Hepatocyte (in vitro differentiated cells): Measurements from ENCODE around the gene ZFAND2A. TPM values are rescaled to one million over a fixed set of nuclear protein-coding genes. Genes with fewer than 3 reads are reported as not detected.

Source experiments
- DNase-seq: peaks from one replicate; pipeline ENCODE4 v3.0.0-alpha.2; 2016; ENCODE audit warnings: low spot score
- H2AFZ ChIP-seq: fragments of 200-600 bp; sonication (generic); 2 replicates; pipeline ENCODE4 v1.6.0; 2016; ENCODE audit warnings: antibody characterized with exemption, mild to moderate bottlenecking
- H3K27ac ChIP-seq: fragments of 200-600 bp; sonication (generic); 2 replicates; pipeline ENCODE4 v1.5.1; 2016; ENCODE audit warnings: mild to moderate bottlenecking
- H3K27me3 ChIP-seq: fragments of 200-600 bp; sonication (generic); 2 replicates; pipeline ENCODE4 v1.6.1; 2016
- H3K36me3 ChIP-seq: fragments of 200-600 bp; sonication (generic); replicated peaks from 2 replicates; pipeline ENCODE4 v1.5.1; 2016; ENCODE audit warnings: low read depth; ENCODE audit not compliant: insufficient read depth
- H3K4me1 ChIP-seq: fragments of 200-600 bp; sonication (generic); 2 replicates; pipeline ENCODE4 v1.5.1; 2016; ENCODE audit warnings: mild to moderate bottlenecking, moderate library complexity; ENCODE audit not compliant: insufficient read depth
- H3K4me2 ChIP-seq: fragments of 200-600 bp; sonication (generic); 2 replicates; pipeline ENCODE4 v1.6.0; 2016
- H3K4me3 ChIP-seq: fragments of 200-600 bp; sonication (generic); 2 replicates; pipeline ENCODE4 v1.5.1; 2016; ENCODE audit warnings: mild to moderate bottlenecking
- H3K79me2 ChIP-seq: fragments of 200-600 bp; sonication (generic); 2 replicates; pipeline ENCODE4 v1.6.0; 2017; ENCODE audit warnings: mild to moderate bottlenecking
- H3K9me2 ChIP-seq: fragments of 200-600 bp; sonication (generic); replicated peaks from 2 replicates; pipeline ENCODE4 v1.6.0; 2017; ENCODE audit warnings: mild to moderate bottlenecking; ENCODE audit not compliant: insufficient read depth
- H3K9me3 ChIP-seq: fragments of 200-600 bp; sonication (generic); 2 replicates; pipeline ENCODE4 v1.5.1; 2016; ENCODE audit warnings: low read depth, mild to moderate bottlenecking
- H4K20me1 ChIP-seq: fragments of 200-600 bp; sonication (generic); 2 replicates; pipeline ENCODE4 v1.6.0; 2016; ENCODE audit warnings: mild to moderate bottlenecking; ENCODE audit not compliant: insufficient read depth, poor library complexity, severe bottlenecking
- EZH2 ChIP-seq: fragments of 200-600 bp; sonication (generic); IDR thresholded peaks from 2 replicates; pipeline ENCODE4 v1.6.1; 2016; ENCODE audit warnings: antibody characterized with exemption, mild to moderate bottlenecking, borderline replicate concordance
- EZH2phosphoT487 ChIP-seq: fragments of 200-600 bp; sonication (generic); IDR thresholded peaks from one replicate; pipeline ENCODE4 v1.6.1; 2018; ENCODE audit warnings: antibody characterized with exemption, mild to moderate bottlenecking, low read depth, moderate library complexity; ENCODE audit not compliant: unreplicated experiment, severe bottlenecking
- WGBS: methylation state at CpG from one replicate; pipeline ENCODE4 v1.1.6; 2016; ENCODE audit warnings: low lambda C conversion rate; ENCODE audit errors: missing lambda C conversion rate; 5-methylcytosine and 5-hydroxymethylcytosine counted together
- polyA plus RNA-seq: library from polyadenylated mRNA; unstranded; fragments of >200 nt; fragmentation: Nextera tagmentation; extraction: Ambion mirVana; gene quantifications from 2 replicates; pipeline ENCODE4 v1.2.1, GENCODE V29; 2016
- total RNA-seq: library from RNA; depleted of rRNA; stranded (reverse); fragments of >200 nt; gene quantifications from 2 replicates; pipeline ENCODE4 v1.2.3, GENCODE V29; 2014
- TF ChIP-seq, protein P1 (sequence below): fragments of 200-600 bp; sonication (generic); IDR thresholded peaks from 2 replicates; pipeline ENCODE4 v1.5.1; 2016; ENCODE audit warnings: antibody characterized with exemption, mild to moderate bottlenecking; ENCODE audit not compliant: poor library complexity

ZFAND2A gene
- total and polyA plus RNA-seq, 2 experiments from 2014 or later: 35.4 to 54.3 TPM

DNA sequence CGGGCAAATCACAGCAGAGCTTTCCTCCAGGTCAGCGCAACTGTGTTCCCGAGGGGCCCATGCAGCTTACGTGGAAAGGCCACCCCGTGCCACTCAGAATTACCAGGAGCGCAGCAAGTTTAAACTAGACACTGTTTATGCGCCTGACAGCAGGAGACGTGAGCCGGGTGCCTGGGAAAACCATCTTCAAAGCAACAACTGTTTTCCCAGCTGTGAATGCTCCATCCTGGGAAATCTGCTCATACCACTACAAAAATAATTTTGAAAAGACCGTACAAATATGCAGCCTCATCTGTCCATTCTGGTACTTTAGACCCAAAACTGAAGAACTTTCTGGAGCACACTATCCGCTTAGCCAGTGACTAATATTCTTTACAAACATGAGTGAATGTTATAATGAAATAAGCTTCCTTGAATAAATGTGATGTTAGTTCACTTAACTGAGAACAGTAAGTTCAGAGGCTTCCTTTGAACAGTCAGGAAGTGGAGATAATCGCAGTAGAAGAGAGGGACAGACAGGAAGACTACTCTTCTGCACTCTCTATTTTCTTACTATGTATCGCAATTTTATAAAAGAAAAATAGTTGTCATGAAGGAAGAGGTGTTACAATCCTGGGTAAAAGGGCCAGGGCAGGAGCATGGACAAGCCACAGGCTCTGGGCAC lies 55.3 kb downstream of the ZFAND2A start:
- H3K4me1 ChIP-seq: peaks cover 8% of the 10 kb centered on the region
- H3K79me2 ChIP-seq: no peaks in the 10 kb centered on the region
- H3K9me3 ChIP-seq: no peaks in the 10 kb centered on the region
- 87% methylated on average over 13 of the region's 13 CpGs for WGBS
- no peak overlapping the region for H3K4me3 ChIP-seq
- H3K27me3 ChIP-seq: no peaks in the 10 kb centered on the region
- H2AFZ ChIP-seq: no peak overlapping the region
- H3K36me3 ChIP-seq: no peaks in the 10 kb centered on the region
- no peak overlapping the region for H3K27ac ChIP-seq
- H4K20me1 ChIP-seq: no peaks in the 10 kb centered on the region
- no peak overlapping the region for H3K4me2 ChIP-seq
- DNase-seq: no peak
- TF ChIP-seq EZH2phosphoT487: no peak
- no peak for TF ChIP-seq EZH2
- H3K9me2 ChIP-seq: no peaks in the 10 kb centered on the region

DNA sequence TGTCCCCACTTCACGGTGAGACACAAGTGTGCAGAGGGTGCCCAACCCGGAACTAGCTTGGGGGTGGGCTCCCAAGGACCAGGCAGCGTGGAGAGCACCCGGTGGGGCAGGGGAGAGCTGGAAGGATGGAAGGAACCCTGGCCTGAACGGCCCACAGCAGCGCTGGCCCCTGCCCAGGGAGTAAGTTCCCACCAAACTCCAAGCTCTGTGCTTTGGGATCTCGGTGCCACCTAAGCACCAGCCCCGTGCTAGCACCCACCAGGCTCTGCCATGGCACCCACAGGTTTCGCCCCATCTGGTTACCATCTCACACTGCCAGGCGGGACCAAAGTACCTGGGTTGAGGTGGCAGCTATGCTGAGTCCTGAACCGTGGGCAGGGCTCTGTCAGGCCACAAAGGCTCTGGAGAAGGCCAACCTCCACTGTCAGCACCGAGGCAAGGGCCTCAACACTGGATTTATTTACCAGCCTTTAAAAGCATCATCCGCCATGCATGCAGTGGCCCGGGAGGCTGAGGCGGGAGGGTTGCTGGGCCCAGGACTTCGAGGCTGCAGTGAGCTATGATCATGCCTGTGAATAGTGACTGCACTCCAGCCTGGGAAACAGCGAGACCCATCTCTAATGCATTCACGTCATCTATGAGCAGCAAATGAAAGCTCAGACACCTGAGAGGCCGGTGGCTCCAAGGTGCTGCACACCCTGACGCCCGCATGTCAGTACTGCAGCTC lies 56.0 kb downstream of the ZFAND2A start:
- H4K20me1 ChIP-seq: no peaks in the 10 kb centered on the region
- TF ChIP-seq EZH2phosphoT487: no peak
- TF ChIP-seq, protein P1, sequence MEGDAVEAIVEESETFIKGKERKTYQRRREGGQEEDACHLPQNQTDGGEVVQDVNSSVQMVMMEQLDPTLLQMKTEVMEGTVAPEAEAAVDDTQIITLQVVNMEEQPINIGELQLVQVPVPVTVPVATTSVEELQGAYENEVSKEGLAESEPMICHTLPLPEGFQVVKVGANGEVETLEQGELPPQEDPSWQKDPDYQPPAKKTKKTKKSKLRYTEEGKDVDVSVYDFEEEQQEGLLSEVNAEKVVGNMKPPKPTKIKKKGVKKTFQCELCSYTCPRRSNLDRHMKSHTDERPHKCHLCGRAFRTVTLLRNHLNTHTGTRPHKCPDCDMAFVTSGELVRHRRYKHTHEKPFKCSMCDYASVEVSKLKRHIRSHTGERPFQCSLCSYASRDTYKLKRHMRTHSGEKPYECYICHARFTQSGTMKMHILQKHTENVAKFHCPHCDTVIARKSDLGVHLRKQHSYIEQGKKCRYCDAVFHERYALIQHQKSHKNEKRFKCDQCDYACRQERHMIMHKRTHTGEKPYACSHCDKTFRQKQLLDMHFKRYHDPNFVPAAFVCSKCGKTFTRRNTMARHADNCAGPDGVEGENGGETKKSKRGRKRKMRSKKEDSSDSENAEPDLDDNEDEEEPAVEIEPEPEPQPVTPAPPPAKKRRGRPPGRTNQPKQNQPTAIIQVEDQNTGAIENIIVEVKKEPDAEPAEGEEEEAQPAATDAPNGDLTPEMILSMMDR: no peak
- no peak for TF ChIP-seq EZH2

DNA sequence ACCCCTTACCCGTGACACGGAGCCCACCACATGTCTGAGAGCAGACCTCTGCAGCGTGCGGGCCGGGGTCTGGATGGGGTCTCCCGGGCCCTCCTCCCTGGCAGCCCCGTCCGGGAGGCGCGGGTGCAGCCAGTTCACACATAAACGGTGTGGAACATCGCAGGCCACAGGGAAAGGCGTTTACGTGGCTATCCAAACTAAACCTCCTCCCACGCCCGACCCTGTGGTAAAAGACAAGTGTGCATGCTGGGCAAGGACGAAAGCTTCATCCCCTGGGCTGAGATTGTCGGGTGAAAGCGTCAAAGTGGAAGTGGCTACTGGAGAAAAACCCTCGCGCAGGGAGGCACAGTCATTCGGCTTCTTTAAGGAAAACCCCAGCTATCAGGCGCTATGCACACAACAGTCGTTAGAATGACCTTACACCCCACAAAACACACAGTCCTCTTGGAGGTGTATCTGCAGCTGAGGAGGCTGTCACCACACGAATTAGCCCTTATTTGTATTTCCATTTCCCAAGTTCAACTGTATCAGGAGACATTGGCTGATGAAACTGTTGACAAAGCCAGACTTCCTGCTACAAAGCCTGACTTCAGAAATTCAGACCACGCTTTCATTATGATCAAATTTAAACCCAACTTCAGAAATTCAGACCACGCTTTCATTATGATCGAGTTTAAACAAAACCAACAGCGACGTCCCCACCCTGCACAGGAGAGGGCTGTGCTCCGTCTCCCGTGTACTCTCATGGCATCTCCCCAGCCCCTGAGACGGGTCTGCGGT lies 56.8 kb downstream of the ZFAND2A start:
- Histone ChIP-seq H2AFZ (no peak overlapping the region), H3K9me3 (no peaks in the 10 kb centered on the region), H3K79me2 (no peaks in the 10 kb centered on the region), H3K4me2 (no peak overlapping the region), H4K20me1 (no peaks in the 10 kb centered on the region), H3K27me3 (no peaks in the 10 kb centered on the region), H3K9me2 (no peaks in the 10 kb centered on the region), H3K36me3 (no peaks in the 10 kb centered on the region), H3K4me1 (peaks cover 8% of the 10 kb centered on the region), H3K27ac (peak overlapping the region; percentile 68), H3K4me3 (no peak overlapping the region)
- TF ChIP-seq EZH2phosphoT487 (no peak), EZH2 (no peak)
- TF ChIP-seq, protein P1: no peak
- WGBS: 85% methylated on average over 33 of the region's 34 CpGs
- peak; percentile 46 for DNase-seq

More for the DNA sequence above, 56.0 kb downstream of the ZFAND2A start:
- Histone ChIP-seq H3K9me3 (no peaks in the 10 kb centered on the region), H3K27ac (peak overlapping the region; percentile 68), H3K4me2 (no peak overlapping the region), H3K9me2 (no peaks in the 10 kb centered on the region), H3K79me2 (no peaks in the 10 kb centered on the region), H2AFZ (no peak overlapping the region), H3K4me3 (no peak overlapping the region), H3K36me3 (no peaks in the 10 kb centered on the region), H3K27me3 (no peaks in the 10 kb centered on the region), H3K4me1 (peaks cover 8% of the 10 kb centered on the region)
- WGBS: 93% methylated on average over 21 of the region's 21 CpGs
- DNase-seq: no peak

Other genes starting within 250 kb of the ZFAND2A start
- 25.8 and 35.7 TPM in 2 replicates for gene ADAP1, start 205.5 kb downstream of the ZFAND2A start, total RNA-seq
- 16.3 and 25.6 TPM in 2 replicates for gene ADAP1, start 205.5 kb downstream of the ZFAND2A start, polyA plus RNA-seq
- 9.9 and 11.6 TPM in 2 replicates for gene COX19, start 184.6 kb downstream of the ZFAND2A start, total RNA-seq
- 18.9 and 21.2 TPM in 2 replicates for gene COX19, start 184.6 kb downstream of the ZFAND2A start, polyA plus RNA-seq
- gene CYP2W1, start 177.0 kb downstream of the ZFAND2A start, total RNA-seq: 20.3 and 31.1 TPM in 2 replicates
- 72.3 and 112 TPM in 2 replicates for gene CYP2W1, start 177.0 kb downstream of the ZFAND2A start, polyA plus RNA-seq
- gene GPR146, start 115.7 kb downstream of the ZFAND2A start, total RNA-seq: 5.2 and 6.5 TPM in 2 replicates
- gene GPR146, start 115.7 kb downstream of the ZFAND2A start, polyA plus RNA-seq: 2.1 and 2.6 TPM in 2 replicates
- 3.6 and 4.5 TPM in 2 replicates for gene GPER1, start 72.1 kb downstream of the ZFAND2A start, total RNA-seq
- 9.1 and 11.1 TPM in 2 replicates for gene GPER1, start 72.1 kb downstream of the ZFAND2A start, polyA plus RNA-seq
- gene UNCX, start 72.7 kb upstream of the ZFAND2A start, total RNA-seq: not detected in 2 replicates
- gene UNCX, start 72.7 kb upstream of the ZFAND2A start, polyA plus RNA-seq: not detected in 2 replicates